ENCODE results near the gene DPH3. TPM values are rescaled to one million over a fixed set of nuclear protein-coding genes. Genes with fewer than 3 reads are reported as not detected.

DPH3 gene
- total and polyA plus RNA-seq, 2 experiments from 2014 or later: 15.3 to 84.3 TPM

DNA sequence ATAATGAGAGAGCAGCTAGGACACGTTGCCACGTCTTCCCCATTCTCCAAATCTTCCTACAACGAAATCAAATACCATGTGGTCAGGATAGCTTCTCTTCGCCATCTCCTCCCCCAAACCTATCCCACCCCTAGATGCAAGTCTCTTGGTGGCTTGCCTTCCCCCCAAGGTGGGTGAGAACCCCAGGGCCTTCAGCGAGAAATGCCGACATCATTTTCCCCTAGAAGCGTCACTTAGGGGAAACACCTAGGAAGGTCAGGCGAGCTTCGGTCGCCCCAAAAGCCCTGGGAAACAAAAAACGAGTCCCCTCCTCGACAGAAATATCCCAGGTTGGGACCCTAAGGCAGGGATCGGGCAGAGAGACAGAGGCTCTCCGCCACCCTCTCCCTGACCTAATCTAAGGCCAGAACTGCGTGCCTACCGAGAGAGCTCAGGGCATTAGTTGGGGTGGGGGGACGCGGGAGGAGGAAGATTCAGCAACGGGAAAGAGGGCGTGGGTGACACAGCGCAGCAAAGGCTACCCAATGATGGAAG lies 502 bp downstream of the DPH3 start:
- H3K9me3 Mint-ChIP-seq: no peaks in the 10 kb centered on the region
- Histone ChIP-seq H3K4me3 (peak overlapping the region; percentile 92), H3K4me1 (ENCODE audit: insufficient read depth) (peaks cover 7% of the 10 kb centered on the region), H3K27me3 (ENCODE audit: insufficient read depth) (no peaks in the 10 kb centered on the region), H4K20me1 (replicated peaks; ENCODE audit: insufficient read depth) (peaks cover 5% of the 10 kb centered on the region), H3K4me2 (peak overlapping the region; percentile 93), H3F3A (replicated peaks; ENCODE audit: low read depth) (no peaks in the 10 kb centered on the region), H3K36me3 (ENCODE audit: insufficient read depth) (peaks cover 14% of the 10 kb centered on the region), H3K27ac (ENCODE audit: low read depth) (peak overlapping the region; percentile 79), H3K9me2 (ENCODE audit: insufficient read depth) (no peaks in the 10 kb centered on the region), H2AFZ (peak overlapping the region; percentile 85), H3K79me2 (replicated peaks; ENCODE audit: insufficient read depth) (peaks cover 69% of the 10 kb centered on the region)
- peaks cover 4% of the 10 kb centered on the region for H3K27me3 Mint-ChIP-seq (ENCODE audit: insufficient read depth, low read depth, poor library complexity)
- peaks cover 6% of the 10 kb centered on the region; the same call in 2 of the 3 replicates for H3K36me3 Mint-ChIP-seq (ENCODE audit: low read depth)
- ATAC-seq (peak; percentile 83; the same call in 1 of the 3 replicates), DNase-seq (ENCODE audit: low spot score) (no peak)
- H3K4me1 Mint-ChIP-seq: peaks cover 19% of the 10 kb centered on the region
- TF ChIP-seq REST (IDR thresholded peaks at IDR 0.05; ENCODE audit: unreplicated experiment) (no peak), ZNF114 (CRISPR knock-in tag; IDR thresholded peaks at IDR 0.05) (no peak), ETS1 (IDR thresholded peaks at IDR 0.05) (no peak), EZH2 (IDR thresholded peaks at IDR 0.05; ENCODE audit: low read depth, unreplicated experiment) (no peak), CREB1 (CRISPR knock-in tag; IDR thresholded peaks at IDR 0.05; ENCODE audit: low read depth) (no peak), ZNF462 (CRISPR knock-in tag; IDR thresholded peaks at IDR 0.05) (no peak), JUNB (IDR thresholded peaks at IDR 0.05; ENCODE audit: unreplicated experiment) (no peak), CTCF (conservative IDR thresholded peaks at IDR 0.05; ENCODE audit: low read depth in 2 of 2) (no peak), POLR2AphosphoS5 (IDR thresholded peaks at IDR 0.05; ENCODE audit: low read depth) (no peak), NANOG (IDR thresholded peaks at IDR 0.05; ENCODE audit: borderline replicate concordance) (no peak), ZNF331 (CRISPR knock-in tag; IDR thresholded peaks at IDR 0.05; ENCODE audit: low read depth) (no peak), STAT1 (IDR thresholded peaks at IDR 0.05; ENCODE audit: unreplicated experiment) (no peak), EZH2phosphoT487 (IDR thresholded peaks at IDR 0.05; ENCODE audit: unreplicated experiment) (no peak)
- H3K4me3 Mint-ChIP-seq: peak overlapping the region; percentile 97
- H3K27ac Mint-ChIP-seq: peak overlapping the region; percentile 98
